Activated CD4-positive, alpha-beta memory T cell treated with anti-CD3 and anti-CD28 coated beads for 36 hours (primary cell): Measurements from ENCODE around the gene MAP1LC3C. TPM values are rescaled to one million over a fixed set of nuclear protein-coding genes. Genes with fewer than 3 reads are reported as not detected.
A peak's percentile ranks its signal among the peaks of the same experiment; 100 is the strongest.

Experiments used
- CTCF ChIA-PET: fragments of 350-600 bp; sonication (Branson Sonifier 250); formaldehyde crosslinking; loops from one replicate; lab custom pipeline; 2021; ENCODE audit warnings: antibody characterized with exemption, inconsistent platforms; lab: Charles Lee
- POLR2A ChIA-PET: fragments of 350-600 bp; sonication (Branson Sonifier 250); formaldehyde crosslinking; loops from one replicate; lab custom pipeline; 2021; ENCODE audit warnings: antibody characterized with exemption; lab: Charles Lee
- DNase-seq: peaks from one replicate; pipeline ENCODE4 v3.0.0-alpha.2; 2020
- H3K27ac Mint-ChIP-seq: one replicate; pipeline ENCODE4 v1.8.0; 2021; ENCODE audit warnings: mixed read lengths
- H3K27me3 Mint-ChIP-seq: one replicate; pipeline ENCODE4 v1.8.0; 2021; ENCODE audit warnings: mixed read lengths
- H3K36me3 Mint-ChIP-seq: one replicate; pipeline ENCODE4 v1.8.0; 2021; ENCODE audit warnings: mixed read lengths
- H3K4me1 Mint-ChIP-seq: one replicate; pipeline ENCODE4 v1.8.0; 2021; ENCODE audit warnings: low read depth, mixed read lengths
- H3K4me3 Mint-ChIP-seq: one replicate; pipeline ENCODE4 v1.8.0; 2021; ENCODE audit warnings: mild to moderate bottlenecking, mixed read lengths
- H3K9me3 Mint-ChIP-seq: one replicate; pipeline ENCODE4 v1.8.0; 2021; ENCODE audit warnings: mixed read lengths
- intact Hi-C: fragments of 100-400 bp; cut with micrococcal nuclease; formaldehyde crosslinking; loops from one replicate; pipeline ENCODE4 v1.15.1; 2023
- total RNA-seq, 2 experiments: library from RNA; stranded (reverse); gene quantifications; one replicate each; pipeline ENCODE4 v1.2.3, GENCODE V29; 2021

Gene MAP1LC3C
- total RNA-seq, 2 experiments from 2014 or later = not detected

DNA sequence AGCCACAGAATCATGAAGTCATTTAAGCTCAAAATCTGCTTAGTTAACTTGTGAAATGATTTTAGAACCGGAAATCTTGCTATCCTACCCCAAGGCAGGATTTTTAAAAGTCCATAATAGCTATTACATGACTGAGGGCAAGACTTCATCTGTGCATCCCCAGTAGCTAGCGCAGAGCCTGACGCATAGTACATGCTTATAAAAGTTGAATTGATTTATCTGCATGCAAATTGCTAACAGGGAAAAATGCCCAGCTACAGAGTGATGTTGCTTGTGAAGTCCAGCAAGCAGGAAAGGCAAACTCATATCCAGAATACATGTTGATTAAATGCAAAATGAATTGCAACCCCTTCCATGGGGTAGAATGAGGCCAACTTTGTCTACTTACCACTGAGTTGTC is 8.1 kb upstream of the MAP1LC3C start:
- DNase-seq = no peak
- no peak overlapping the region for H3K27ac Mint-ChIP-seq
- no peaks in the 10 kb centered on the region for H3K36me3 Mint-ChIP-seq
- H3K9me3 Mint-ChIP-seq = no peaks in the 10 kb centered on the region
- H3K4me1 Mint-ChIP-seq = no peaks in the 10 kb centered on the region
- intact Hi-C loops = no loop called here
- H3K27me3 Mint-ChIP-seq = peaks cover 2% of the 10 kb centered on the region
- no peak overlapping the region for H3K4me3 Mint-ChIP-seq
- POLR2A ChIA-PET = no interaction called here
- CTCF ChIA-PET = interaction anchor here (2.1 kb wide), 1 partner anchor 9 kb away, joined by 16 read pairs; the partner anchor contains the start of gene MAP1LC3C

- no peaks in the 10 kb centered on the region for H3K36me3 Mint-ChIP-seq
- no peaks in the 10 kb centered on the region for H3K9me3 Mint-ChIP-seq
- peaks cover 2% of the 10 kb centered on the region for H3K27me3 Mint-ChIP-seq
- no peak overlapping the region for H3K27ac Mint-ChIP-seq
- DNase-seq = no peak
- ChIA-PET CTCF (no interaction called here), POLR2A (no interaction called here)
- no peaks in the 10 kb centered on the region for H3K4me1 Mint-ChIP-seq
- intact Hi-C loops = no loop called here
- H3K4me3 Mint-ChIP-seq = no peak overlapping the region
Observed at GRCh38 chr1:242005866-242006535, 7.1 kb upstream of the MAP1LC3C start.

DNA sequence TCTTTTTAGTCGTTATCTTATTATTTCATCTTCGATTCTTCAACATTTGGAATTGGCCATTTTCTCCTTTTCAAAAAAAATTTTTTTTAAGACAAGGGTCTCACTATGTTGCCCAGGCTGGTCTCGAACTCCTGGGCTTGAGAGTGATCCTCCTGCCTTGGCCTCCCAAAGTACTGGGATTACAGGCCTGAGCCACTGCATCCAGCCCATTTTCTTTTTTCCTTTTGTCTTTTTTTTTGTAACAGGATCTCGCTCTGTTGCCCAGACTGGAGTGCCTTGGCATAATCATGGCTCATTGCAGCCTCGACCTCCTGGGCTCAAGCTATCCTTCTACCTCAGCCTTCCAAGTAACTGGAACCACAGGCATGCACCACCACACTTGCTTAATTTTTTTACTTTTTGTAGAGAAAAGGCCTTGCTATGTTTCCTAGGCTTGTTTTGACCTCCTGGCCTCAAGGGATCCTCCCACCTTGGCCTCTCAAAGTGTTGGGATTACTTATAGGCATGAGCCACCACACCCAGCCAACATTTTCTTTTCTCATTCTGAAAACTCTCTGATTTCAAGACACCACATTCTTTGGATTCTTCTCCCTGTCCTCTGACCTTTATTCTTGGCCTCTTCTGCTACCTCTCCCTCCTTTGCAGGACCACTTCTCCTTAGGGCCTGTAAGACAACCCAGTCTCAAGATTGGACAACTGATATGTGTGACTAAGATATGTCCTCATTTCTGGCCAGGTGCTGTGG is 6.0 kb upstream of the MAP1LC3C start:
- ChIA-PET CTCF (no interaction called here), POLR2A (no interaction called here)
- Mint-ChIP-seq H3K27ac (no peak overlapping the region), H3K9me3 (no peaks in the 10 kb centered on the region), H3K4me3 (no peak overlapping the region), H3K27me3 (peaks cover under 1% of the 10 kb centered on the region), H3K36me3 (no peaks in the 10 kb centered on the region), H3K4me1 (no peaks in the 10 kb centered on the region)
- no peak for DNase-seq
- intact Hi-C loops = no loop called here

DNA sequence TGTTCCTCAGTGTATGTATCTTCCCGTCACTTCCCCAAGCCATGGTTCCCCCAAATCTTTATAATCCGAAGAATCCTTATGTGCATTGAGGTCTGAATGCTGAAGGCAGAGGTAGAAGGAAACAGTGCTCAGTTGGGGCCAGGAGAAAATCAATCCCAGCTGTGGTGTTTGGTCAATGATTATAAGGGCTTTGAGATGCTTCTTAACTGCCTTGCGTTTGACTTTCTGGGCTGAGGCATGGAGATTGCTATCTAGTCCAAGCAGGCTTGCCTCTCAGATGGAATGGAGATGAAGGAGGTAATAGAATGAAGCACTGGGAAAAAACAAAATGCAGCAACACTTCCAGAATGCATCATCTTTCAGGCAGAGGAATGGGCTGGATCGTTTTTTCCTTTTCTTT is 3.6 kb upstream of the MAP1LC3C start:
- ChIA-PET CTCF (interaction anchor here (0.7 kb wide), 1 partner anchor 909 kb away, joined by 3 read pairs; no protein-coding TSS in a partner anchor), POLR2A (no interaction called here)
- intact Hi-C loops = no loop called here
- H3K27ac Mint-ChIP-seq = no peak overlapping the region
- H3K4me1 Mint-ChIP-seq = peaks cover 5% of the 10 kb centered on the region
- DNase-seq = no peak
- no peaks in the 10 kb centered on the region for H3K36me3 Mint-ChIP-seq
- no peak overlapping the region for H3K4me3 Mint-ChIP-seq
- no peaks in the 10 kb centered on the region for H3K9me3 Mint-ChIP-seq
- peaks cover 2% of the 10 kb centered on the region for H3K27me3 Mint-ChIP-seq

DNA sequence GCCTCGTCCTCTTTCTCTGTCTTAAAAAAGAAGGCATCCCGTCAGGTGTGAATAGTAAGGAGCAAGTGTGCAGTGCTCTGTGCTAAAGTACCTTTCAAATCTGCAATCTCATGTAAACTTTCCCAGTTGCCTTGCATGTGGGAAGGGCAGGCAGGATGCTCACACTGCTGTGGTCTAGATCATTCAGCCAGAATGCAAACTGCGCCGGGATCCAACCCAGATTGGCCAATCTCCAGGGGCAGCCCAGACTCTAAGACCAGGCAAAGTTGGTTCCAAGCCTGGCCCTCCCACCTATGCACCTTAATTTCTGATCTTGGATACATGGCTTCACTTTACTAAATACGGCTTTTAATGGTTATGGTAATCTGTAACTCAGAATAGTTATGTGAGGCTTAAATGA is 3.2 kb upstream of the MAP1LC3C start:
- no peaks in the 10 kb centered on the region for H3K9me3 Mint-ChIP-seq
- no peaks in the 10 kb centered on the region for H3K36me3 Mint-ChIP-seq
- H3K27ac Mint-ChIP-seq = no peak overlapping the region
- no peak overlapping the region for H3K4me3 Mint-ChIP-seq
- CTCF ChIA-PET = no interaction called here
- DNase-seq = no peak
- intact Hi-C loops = no loop called here
- POLR2A ChIA-PET = no interaction called here
- peaks cover 2% of the 10 kb centered on the region for H3K27me3 Mint-ChIP-seq
- peaks cover 5% of the 10 kb centered on the region for H3K4me1 Mint-ChIP-seq

- CTCF ChIA-PET = interaction anchor here (1.2 to 4.8 kb wide), 2 partner anchors 389 to 462 kb away, joined by 3 to 60 read pairs; no protein-coding TSS in a partner anchor
- Mint-ChIP-seq H3K4me3 (no peak overlapping the region), H3K27ac (no peak overlapping the region), H3K36me3 (no peaks in the 10 kb centered on the region), H3K4me1 (peaks cover 5% of the 10 kb centered on the region), H3K9me3 (no peaks in the 10 kb centered on the region), H3K27me3 (peaks cover 2% of the 10 kb centered on the region)
- no peak for DNase-seq
- intact Hi-C loops = no loop called here
- POLR2A ChIA-PET = no interaction called here
Observed at GRCh38 chr1:242000434-242000833, 1.5 kb upstream of the MAP1LC3C start.

DNA sequence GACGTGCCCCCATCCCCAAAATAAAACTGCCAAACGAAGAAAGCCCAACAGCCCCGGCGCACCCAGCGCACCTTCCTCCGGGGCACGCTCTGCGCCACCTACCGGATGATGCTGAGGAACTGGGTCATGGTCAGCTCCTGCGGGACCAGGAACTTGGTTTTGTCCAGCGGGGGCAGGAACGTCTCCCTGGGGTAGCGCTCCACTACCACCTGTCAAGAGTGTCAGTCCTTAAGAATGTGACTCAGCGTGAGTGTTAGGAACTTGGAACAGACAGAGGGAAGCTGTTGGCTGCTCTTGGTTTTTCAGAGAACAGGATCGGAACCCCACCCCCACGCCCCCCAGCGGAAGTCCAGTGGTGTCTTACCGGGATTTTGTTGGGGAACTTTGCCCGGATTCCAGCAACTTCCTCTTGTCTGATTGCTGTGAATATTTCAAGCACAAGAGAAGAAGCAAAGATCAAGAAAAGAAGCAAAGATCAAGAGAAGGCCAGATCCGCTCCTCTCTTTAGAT is 431 bp downstream of the MAP1LC3C start:
- no peaks in the 10 kb centered on the region for H3K36me3 Mint-ChIP-seq
- ChIA-PET POLR2A (interaction anchor here (0.6 kb wide), 1 partner anchor 100 kb away, joined by 3 read pairs; no protein-coding TSS in a partner anchor), CTCF (interaction anchor here (0.6 to 4.8 kb wide), 25 partner anchors 9 to 480 kb away, joined by 3 to 60 read pairs (median 3); partner anchors contain the start of genes CHML, EXO1 and OPN3)
- peak; percentile 67 for DNase-seq
- intact Hi-C loops = loop anchor here (1.0 to 5.0 kb wide), 5 partner anchors 102 to 471 kb away; partner anchors contain the start of gene EXO1
- no peak overlapping the region for H3K27ac Mint-ChIP-seq
- H3K9me3 Mint-ChIP-seq = no peaks in the 10 kb centered on the region
- peaks cover 5% of the 10 kb centered on the region for H3K4me1 Mint-ChIP-seq
- H3K4me3 Mint-ChIP-seq = peak overlapping the region; percentile 57
- peaks cover 2% of the 10 kb centered on the region for H3K27me3 Mint-ChIP-seq

DNA sequence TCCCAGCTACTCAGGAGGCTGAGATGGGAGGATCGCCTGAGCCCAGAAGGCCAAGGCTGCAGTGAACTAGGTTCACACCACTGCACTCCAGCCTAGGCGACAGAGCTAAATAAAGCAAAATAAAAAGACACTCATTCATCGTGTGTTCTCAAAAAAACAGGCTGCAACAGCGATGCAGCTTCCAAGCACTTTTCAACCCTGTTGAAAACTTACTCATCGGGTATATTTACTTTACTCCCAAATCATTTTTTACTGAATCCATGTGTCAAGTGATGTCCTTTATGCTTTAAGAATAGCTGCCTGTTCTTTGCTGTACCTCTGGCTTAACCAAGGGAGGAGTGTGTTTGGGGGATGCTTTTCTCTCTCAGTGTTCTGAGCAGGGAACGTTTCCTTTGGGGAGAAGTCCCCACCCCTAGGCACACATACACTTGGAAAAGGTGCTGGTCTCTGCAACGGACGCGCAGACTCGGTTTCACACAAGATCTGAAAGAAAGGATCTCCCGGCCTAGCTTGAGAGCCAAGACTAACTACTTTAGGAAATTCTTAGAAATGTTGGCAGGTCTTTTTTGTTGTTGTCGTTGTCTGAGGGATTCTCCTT is 1.4 kb downstream of the MAP1LC3C start:
- intact Hi-C loops = loop anchor here (5.0 kb wide), 1 partner anchor 150 kb away; the partner anchor contains the start of gene EXO1
- DNase-seq = no peak
- CTCF ChIA-PET = interaction anchor here (0.9 to 4.8 kb wide), 9 partner anchors 8 to 479 kb away, joined by 3 to 60 read pairs (median 11); partner anchors contain the start of gene EXO1
- no peaks in the 10 kb centered on the region for H3K9me3 Mint-ChIP-seq
- no peaks in the 10 kb centered on the region for H3K36me3 Mint-ChIP-seq
- H3K27me3 Mint-ChIP-seq = peaks cover 2% of the 10 kb centered on the region
- no peak overlapping the region for H3K4me3 Mint-ChIP-seq
- POLR2A ChIA-PET = no interaction called here
- no peak overlapping the region for H3K27ac Mint-ChIP-seq
- peaks cover 5% of the 10 kb centered on the region for H3K4me1 Mint-ChIP-seq

DNA sequence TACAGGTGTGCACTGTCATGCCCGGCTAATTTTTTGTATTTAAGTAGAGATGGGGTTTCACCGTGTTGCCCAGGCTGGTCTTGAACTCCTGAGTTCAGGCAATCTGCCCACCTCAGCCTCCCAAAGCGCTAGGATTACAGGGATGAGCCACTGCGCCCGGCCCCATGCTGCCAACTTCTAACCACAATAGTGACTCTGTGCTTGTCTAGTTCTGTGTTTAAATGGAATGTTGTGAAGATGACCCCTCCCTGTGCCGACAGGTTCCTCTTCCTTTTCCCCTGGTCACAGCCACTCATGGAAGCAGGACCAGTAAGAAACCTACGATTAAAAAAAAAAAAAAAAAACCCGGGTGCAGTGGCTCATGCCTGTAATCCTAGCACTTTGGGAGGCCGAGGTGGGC is 4.7 kb downstream of the MAP1LC3C start:
- CTCF ChIA-PET = interaction anchor here (1.4 kb wide), 1 partner anchor 383 kb away, joined by 8 read pairs; no protein-coding TSS in a partner anchor
- Mint-ChIP-seq H3K27me3 (peaks cover 2% of the 10 kb centered on the region), H3K4me1 (peaks cover 5% of the 10 kb centered on the region), H3K27ac (no peak overlapping the region), H3K36me3 (no peaks in the 10 kb centered on the region), H3K4me3 (no peak overlapping the region), H3K9me3 (no peaks in the 10 kb centered on the region)
- POLR2A ChIA-PET = no interaction called here
- DNase-seq = no peak
- intact Hi-C loops = no loop called here

DNA sequence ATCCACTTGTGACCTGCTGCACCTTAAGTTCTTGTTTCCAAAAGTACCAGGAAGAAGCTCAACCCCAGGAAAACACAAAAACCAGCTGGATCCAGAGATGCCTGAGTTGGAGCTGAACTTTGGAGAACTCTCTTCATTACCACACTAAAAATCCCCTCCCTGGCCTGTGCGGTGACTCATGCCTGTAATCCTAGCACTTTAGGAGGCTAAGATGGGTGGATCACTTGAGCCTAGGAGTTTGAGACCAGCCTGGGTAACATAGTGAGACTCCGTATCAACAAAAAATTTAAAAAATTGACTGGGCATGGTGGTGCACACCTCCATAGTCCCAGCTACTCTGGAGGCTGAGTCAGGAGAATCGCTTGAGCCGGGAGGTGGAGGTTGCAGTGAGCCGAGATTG is 6.2 kb downstream of the MAP1LC3C start:
- no peaks in the 10 kb centered on the region for H3K4me1 Mint-ChIP-seq
- intact Hi-C loops = no loop called here
- ChIA-PET CTCF (no interaction called here), POLR2A (no interaction called here)
- no peak overlapping the region for H3K27ac Mint-ChIP-seq
- peaks cover 2% of the 10 kb centered on the region for H3K27me3 Mint-ChIP-seq
- H3K9me3 Mint-ChIP-seq = no peaks in the 10 kb centered on the region
- no peak overlapping the region for H3K4me3 Mint-ChIP-seq
- no peaks in the 10 kb centered on the region for H3K36me3 Mint-ChIP-seq
- DNase-seq = no peak

- intact Hi-C loops = no loop called here
- no peak overlapping the region for H3K4me3 Mint-ChIP-seq
- POLR2A ChIA-PET = no interaction called here
- H3K27me3 Mint-ChIP-seq = peaks cover 5% of the 10 kb centered on the region
- H3K9me3 Mint-ChIP-seq = no peaks in the 10 kb centered on the region
- no peaks in the 10 kb centered on the region for H3K4me1 Mint-ChIP-seq
- H3K36me3 Mint-ChIP-seq = no peaks in the 10 kb centered on the region
- no peak for DNase-seq
- CTCF ChIA-PET = no interaction called here
- H3K27ac Mint-ChIP-seq = no peak overlapping the region
Observed at GRCh38 chr1:241990040-241990439, 8.9 kb downstream of the MAP1LC3C start.
